K562 (cell line): ENCODE data around the gene UQCC2. TPM values are rescaled to one million over a fixed set of nuclear protein-coding genes. Genes with fewer than 3 reads are reported as not detected.

Experiments used
- ATAC-seq: fragments of 200-7000 bp; cut with Tn5 transposase; 3 replicates; pipeline ENCODE4 v1.9.1; 2020; ENCODE audit warnings: moderate library complexity
- BruUV-seq: library from RNA; stranded (reverse); fragments of 400-500 nt; replicated peaks from 2 replicates; lab custom pipeline; 2021; lab: Mats Ljungman, UMichigan
- CTCF ChIA-PET: fragments of 300-600 bp; formaldehyde crosslinking; extraction: SDS; loops from one replicate; lab custom pipeline; 2021; ENCODE audit warnings: low intra/inter-chr PET ratio; lab: Yijun Ruan, JAX
- POLR2A ChIA-PET: fragments of 300-600, 350-650 bp; sonication (Branson Sonifier 250); formaldehyde crosslinking; extraction: SDS; loops from one replicate; lab custom pipeline; 2021; ENCODE audit warnings: antibody characterized with exemption, inconsistent platforms; lab: Yijun Ruan, JAX
- DNase-seq, 4 experiments: peaks; one replicate each; pipeline versions ENCODE4 v3.0.0 to v3.0.0-alpha.2; 2011 to 2018; ENCODE audit warnings: low spot score in 3 of 4, mixed read lengths in 3 of 4; ENCODE audit errors: extremely low read depth in 1 of 4
- FAIRE-seq: peaks from 2 replicates; lab custom pipeline; 2011; peaks lifted over from hg19 to GRCh38; lab: Jason Lieb, UNC
- H2AFZ ChIP-seq: 2 replicates; pipeline ENCODE4 v1.6.0; 2011; ENCODE audit warnings: low read depth, low read length, control low read depth, inconsistent platforms
- H3K27ac ChIP-seq: fragments of 200-600 bp; 3 replicates; pipeline ENCODE4 v1.8.0; 2011; ENCODE audit warnings: low read depth, mild to moderate bottlenecking, control low read depth, inconsistent platforms, low read length, moderate library complexity, mixed read lengths; ENCODE audit errors: extremely low read depth
- H3K27me3 ChIP-seq, 2 experiments: fragments of 300-600 bp in 1 of 2; 2 replicates in 1 of 2; 3 replicates in 1 of 2; pipeline versions ENCODE4 v1.6.0 to v1.8.0; 2011; ENCODE audit warnings: inconsistent platforms in 2 of 2, low read length in 2 of 2, mild to moderate bottlenecking in 1 of 2, mixed read lengths in 1 of 2, moderate library complexity in 1 of 2; ENCODE audit not compliant: control insufficient read depth in 2 of 2, insufficient read depth in 2 of 2
- H3K36me3 ChIP-seq: fragments of 300-600 bp; 3 replicates; pipeline ENCODE4 v1.8.0; 2011; ENCODE audit warnings: mild to moderate bottlenecking, low read length, inconsistent platforms; ENCODE audit not compliant: control insufficient read depth, insufficient read depth
- H3K4me1 ChIP-seq, 2 experiments: fragments of 200-600 bp in 1 of 2; replicated peaks in 1 of 2; 2 replicates in 1 of 2; 3 replicates in 1 of 2; pipeline versions ENCODE4 v1.5.1 to v1.8.0; 2011; ENCODE audit warnings: inconsistent platforms in 2 of 2, low read length in 2 of 2, mild to moderate bottlenecking in 1 of 2, mixed read lengths in 1 of 2, moderate library complexity in 1 of 2; ENCODE audit not compliant: control insufficient read depth in 2 of 2, insufficient read depth in 2 of 2
- H3K4me2 ChIP-seq: 2 replicates; pipeline ENCODE4 v1.6.1; 2011; ENCODE audit warnings: low read length, control low read depth, inconsistent platforms, mixed read lengths; ENCODE audit not compliant: insufficient read depth
- H3K4me3 ChIP-seq: fragments of 200-600 bp; sonication (generic), shearing (Covaris generic); 2 replicates; pipeline ENCODE4 v1.5.1; 2016; ENCODE audit warnings: control low read depth, inconsistent platforms
- H3K79me2 ChIP-seq: fragments of 200-600 bp; 3 replicates; pipeline ENCODE4 v1.8.0; 2011; ENCODE audit warnings: low read length, inconsistent platforms; ENCODE audit not compliant: control insufficient read depth, insufficient read depth
- H3K9ac ChIP-seq, 2 experiments: 2 replicates each; pipeline versions ENCODE4 v1.6.0 to v1.6.1; 2011; ENCODE audit warnings: low read depth in 2 of 2, low read length in 2 of 2, control low read depth in 1 of 2, inconsistent platforms in 1 of 2, mild to moderate bottlenecking in 1 of 2, mixed read lengths in 1 of 2; ENCODE audit not compliant: insufficient read depth in 1 of 2
- H3K9me1 ChIP-seq: one replicate; pipeline ENCODE4 v1.6.0; 2011; ENCODE audit warnings: inconsistent platforms, mild to moderate bottlenecking, low read length, moderate library complexity; ENCODE audit not compliant: control insufficient read depth, insufficient read depth
- H3K9me3 ChIP-seq: replicated peaks from 2 replicates; pipeline ENCODE4 v1.5.1; 2011; ENCODE audit warnings: low read depth, low read length, inconsistent platforms; ENCODE audit not compliant: control insufficient read depth, insufficient read depth
- H4K20me1 ChIP-seq: replicated peaks from 2 replicates; pipeline ENCODE4 v1.6.1; 2011; ENCODE audit warnings: low read length, inconsistent platforms, mixed read lengths; ENCODE audit not compliant: control insufficient read depth, insufficient read depth
- BRD4 ChIP-seq: fragments of 200-600 bp; sonication (generic); IDR thresholded peaks from 2 replicates; pipeline ENCODE4 v1.6.1; 2017; ENCODE audit warnings: inconsistent platforms
- CHD1 ChIP-seq: fragments of 200-600 bp; sonication (generic); IDR thresholded peaks from one replicate; pipeline ENCODE4 v1.6.1; 2012; ENCODE audit warnings: mild to moderate bottlenecking, moderate library complexity, low read length, inconsistent platforms
- E2F6 ChIP-seq, 2 experiments: IDR thresholded peaks; 2 replicates each; pipeline ENCODE4 v1.6.1; 2011; ENCODE audit warnings: borderline replicate concordance in 1 of 2, control low read depth in 1 of 2, low read depth in 1 of 2, low read length in 1 of 2, mild to moderate bottlenecking in 1 of 2, mixed read lengths in 1 of 2, moderate library complexity in 1 of 2; ENCODE audit not compliant: insufficient read depth in 1 of 2, insufficient read length in 1 of 2, poor library complexity in 1 of 2, severe bottlenecking in 1 of 2; ENCODE audit errors: extremely low read depth in 1 of 2
- KAT7 ChIP-seq: sonication (generic); formaldehyde crosslinking; IDR thresholded peaks from 2 replicates; pipeline ENCODE4 v1.8.0; 2022; ENCODE audit warnings: missing genetic modification reagents, mild to moderate bottlenecking, borderline replicate concordance
- MAZ ChIP-seq, 2 experiments: fragments of 450-650 bp in 1 of 2; sonication (generic) in 1 of 2; formaldehyde crosslinking; IDR thresholded peaks in 1 of 2; conservative IDR thresholded peaks in 1 of 2; 2 replicates each; pipeline versions ENCODE4 v1.4.0 to v1.5.0; 2020; ENCODE audit warnings: mild to moderate bottlenecking in 1 of 2, missing genetic modification reagents in 1 of 2
- NCOR1 ChIP-seq: fragments of 450-650 bp; IDR thresholded peaks from 2 replicates; pipeline ENCODE4 v1.6.1; 2016; ENCODE audit warnings: mild to moderate bottlenecking, moderate library complexity
- NEUROD1 ChIP-seq: fragments of 150-350 bp; IDR thresholded peaks from 2 replicates; pipeline ENCODE4 v1.6.1; 2014; ENCODE audit warnings: borderline replicate concordance, low read length, low read depth; ENCODE audit not compliant: partially characterized antibody
- NR2C1 ChIP-seq, 2 experiments: fragments of 450-650 bp; IDR thresholded peaks; 2 replicates each; pipeline ENCODE4 v1.6.1; 2017; ENCODE audit warnings: mild to moderate bottlenecking in 2 of 2, antibody characterized with exemption in 1 of 2, inconsistent platforms in 1 of 2, missing compliant biosample characterization in 1 of 2, missing genetic modification characterization in 1 of 2
- SAFB2 ChIP-seq: fragments of 200-400 bp; formaldehyde crosslinking; IDR thresholded peaks from 2 replicates; pipeline ENCODE4 v1.6.1; 2018; ENCODE audit warnings: borderline replicate concordance, low read length, low read depth, moderate library complexity; ENCODE audit not compliant: severe bottlenecking
- SAP30 ChIP-seq: fragments of 200-600 bp; sonication (generic); IDR thresholded peaks from 2 replicates; pipeline ENCODE4 v1.6.1; 2012; ENCODE audit warnings: borderline replicate concordance, low read depth, mild to moderate bottlenecking, moderate library complexity, low read length, control low read depth, inconsistent platforms; ENCODE audit not compliant: insufficient read depth, poor library complexity, severe bottlenecking
- SIRT6 ChIP-seq: IDR thresholded peaks from one replicate; pipeline ENCODE4 v1.6.1; 2012; ENCODE audit warnings: low read depth, mild to moderate bottlenecking, control low read depth, inconsistent platforms, low read length, moderate library complexity
- TFAM ChIP-seq: fragments of 250-450 bp; sonication (Bioruptor Pico); conservative IDR thresholded peaks from 2 replicates; pipeline ENCODE4 v1.5.0; 2021; ENCODE audit warnings: mild to moderate bottlenecking, moderate library complexity
- ZBTB9 ChIP-seq: fragments of 450-650 bp; formaldehyde crosslinking; IDR thresholded peaks from 2 replicates; pipeline ENCODE4 v1.4.0; 2020; ENCODE audit warnings: mild to moderate bottlenecking, moderate library complexity
- WGBS: fragments of 100-300 bp; shearing (Covaris generic); methylation state at CpG from one replicate; pipeline ENCODE4 v1.1.6; 2016; ENCODE audit warnings: low coverage, mixed read lengths; ENCODE audit not compliant: insufficient coverage; ENCODE audit errors: missing lambda C conversion rate; 5-methylcytosine and 5-hydroxymethylcytosine counted together
- in situ Hi-C: fragments of 300-500 bp; cut with MboI; formaldehyde crosslinking; loops from 4 replicates; pipeline ENCODE4 v1.15.0; 2018; ENCODE audit warnings: inconsistent platforms, mixed read lengths
- intact Hi-C: fragments of 100-400 bp; cut with micrococcal nuclease; formaldehyde crosslinking; loops from 2 replicates; pipeline ENCODE4 v1.14.2; 2022
- polyA plus RNA-seq, 8 experiments: library from polyadenylated mRNA; depleted of rRNA in 4 of 8; stranded (reverse) in 5 of 8; unstranded in 3 of 8; fragments of >200 nt; fragmentation: Nextera tagmentation in 2 of 8; fragmentation: Illumina TruSeq in 1 of 8; extraction: Ambion mirVana in 2 of 8; extraction: Trizol in 1 of 8; gene quantifications; 2 replicates each; pipeline versions ENCODE4 v1.2.1 to v1.2.3, GENCODE V29; 2011 to 2014; ENCODE audit warnings: inconsistent platforms in 1 of 8, missing spikeins in 1 of 8
- total RNA-seq, 7 experiments: library from RNA; depleted of rRNA in 6 of 7; stranded (reverse); fragments of >200 nt in 6 of 7; fragmentation: Illumina TruSeq in 2 of 7; extraction: Trizol in 2 of 7; gene quantifications; 2 replicates each; pipeline versions ENCODE4 v1.2.1 to v1.2.3, GENCODE V29; 2011 to 2021; ENCODE audit warnings: low replicate concordance in 1 of 7
- TF ChIP-seq, protein P1 (sequence below): sonication (generic); formaldehyde crosslinking; IDR thresholded peaks from 2 replicates; pipeline ENCODE4 v1.8.1; 2023; ENCODE audit warnings: mild to moderate bottlenecking, missing genetic modification reagents, moderate library complexity

Gene UQCC2
- total and polyA plus RNA-seq, 9 of the 15 experiments (the other 6 are each of a cell fraction or from before 2014, with no cell fraction given): 58.5 to 927 (median 158) TPM

GRCh38 chr6:33677143-33677660 lies 34.3 kb downstream of the UQCC2 start:
- POLR2A ChIA-PET: no interaction called here

More at GRCh38 chr6:33677143-33677660, 34.3 kb downstream of the UQCC2 start:
- Histone ChIP-seq H3K9me3 (no peaks in the 10 kb centered on the region), H2AFZ (no peak overlapping the region), H4K20me1 (0 out of 2 replicates have a peak, but pooled peaks cover 3% of the 10 kb centered on the region), H3K27me3 (no peaks in the 10 kb centered on the region), H3K9me1 (no peaks in the 10 kb centered on the region)
- 88% methylated on average over 7 of the region's 8 CpGs for WGBS
- no TSS peak for BruUV-seq
- in situ Hi-C loops: no loop called here
- TF ChIP-seq CHD1: no peak
- no peak for TF ChIP-seq KAT7 (CRISPR knock-in tag)
- TF ChIP-seq, protein P1, sequence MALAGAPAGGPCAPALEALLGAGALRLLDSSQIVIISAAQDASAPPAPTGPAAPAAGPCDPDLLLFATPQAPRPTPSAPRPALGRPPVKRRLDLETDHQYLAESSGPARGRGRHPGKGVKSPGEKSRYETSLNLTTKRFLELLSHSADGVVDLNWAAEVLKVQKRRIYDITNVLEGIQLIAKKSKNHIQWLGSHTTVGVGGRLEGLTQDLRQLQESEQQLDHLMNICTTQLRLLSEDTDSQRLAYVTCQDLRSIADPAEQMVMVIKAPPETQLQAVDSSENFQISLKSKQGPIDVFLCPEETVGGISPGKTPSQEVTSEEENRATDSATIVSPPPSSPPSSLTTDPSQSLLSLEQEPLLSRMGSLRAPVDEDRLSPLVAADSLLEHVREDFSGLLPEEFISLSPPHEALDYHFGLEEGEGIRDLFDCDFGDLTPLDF: no peak
- TF ChIP-seq SAP30: no peak
- no peak for TF ChIP-seq BRD4
- no peak for TF ChIP-seq SIRT6
- TF ChIP-seq MAZ (CRISPR knock-in tag; conservative IDR thresholded peaks at IDR 0.05 in 1 of 2, IDR thresholded peaks at IDR 0.05 in 1 of 2): no peak
- TF ChIP-seq ZBTB9 (CRISPR knock-in tag): no peak
- TF ChIP-seq TFAM (CRISPR knock-in tag): no peak
- TF ChIP-seq NR2C1 (IDR thresholded peaks at IDR 0.05): no peak
- TF ChIP-seq NR2C1 (tag; IDR thresholded peaks at IDR 0.05): no peak
- TF ChIP-seq NCOR1: no peak
- no peak for TF ChIP-seq SAFB2
- no peak for TF ChIP-seq E2F6 (IDR thresholded peaks at IDR 0.05; ENCODE audit: borderline replicate concordance in 1 of 2, extremely low read depth in 1 of 2, insufficient read depth in 1 of 2, insufficient read length in 1 of 2, low read depth in 1 of 2, low read length in 1 of 2, poor library complexity in 1 of 2, severe bottlenecking in 1 of 2)
- no peak for TF ChIP-seq NEUROD1
- TF ChIP-seq, all 486 proteins: peak for 0
- H3K4me2 ChIP-seq: no peak overlapping the region
- DNase-seq (no peak), ATAC-seq (no peak), FAIRE-seq (no peak)
- H3K4me3 ChIP-seq: no peak overlapping the region
- CTCF ChIA-PET: no interaction called here
- H3K27ac ChIP-seq: no peak overlapping the region
- peaks cover 91% of the 10 kb centered on the region; the same call in 2 of the 3 replicates for H3K36me3 ChIP-seq
- peaks cover 0 to under 1% of the 10 kb centered on the region in 2 experiments; a peak in 1 of 5 replicates for H3K4me1 ChIP-seq
- intact Hi-C loops: no loop called here
- no peaks in the 10 kb centered on the region for H3K79me2 ChIP-seq
- H3K9ac ChIP-seq: peak overlapping the region in 1 of 2 experiments; percentile 55; a peak in 1 of 4 replicates
